Natural killer cell (primary cell): Measurements from ENCODE around the gene CST3. TPM values are rescaled to one million over a fixed set of nuclear protein-coding genes. Genes with fewer than 3 reads are reported as not detected.

ENCODE experiments used
- ATAC-seq, 3 donors: fragments of 150-1000 bp in 2 of 3; fragments of 200-7000 bp in 1 of 3; cut with Tn5 transposase; 1 replicate in 1 of 3; 2 replicates in 2 of 3; pipeline ENCODE4 v1.10.0; 2021; ENCODE audit warnings: mild to moderate bottlenecking in 2 of 3, moderate library complexity in 2 of 3
- DNase-seq, 2 donors: peaks; one replicate each; pipeline versions ENCODE4 v3.0.0 to v3.0.0-alpha.2; 2013 to 2021; ENCODE audit warnings: mixed read lengths in 1 of 2
- H3K27ac ChIP-seq: one replicate; pipeline ENCODE4 v1.5.1; 2013; ENCODE audit warnings: mild to moderate bottlenecking, low read length
- H3K27me3 ChIP-seq: one replicate; pipeline ENCODE4 v1.6.1; 2013; ENCODE audit warnings: low read length; ENCODE audit not compliant: control insufficient read depth, insufficient read depth
- H3K36me3 ChIP-seq: one replicate; pipeline ENCODE4 v1.6.1; 2013; ENCODE audit warnings: low read length; ENCODE audit not compliant: control insufficient read depth, insufficient read depth
- H3K4me1 ChIP-seq: one replicate; pipeline ENCODE4 v1.6.1; 2013; ENCODE audit warnings: low read length; ENCODE audit not compliant: control insufficient read depth, insufficient read depth
- H3K4me3 ChIP-seq: one replicate; pipeline ENCODE4 v1.5.1; 2013; ENCODE audit warnings: low read length
- H3K9me3 ChIP-seq: one replicate; pipeline ENCODE4 v1.6.1; 2013; ENCODE audit warnings: low read length; ENCODE audit not compliant: control insufficient read depth, insufficient read depth
- H3K27ac Mint-ChIP-seq, 2 donors: one replicate each; pipeline ENCODE4 v1.8.0; 2022; ENCODE audit warnings: mild to moderate bottlenecking in 2 of 2, mixed read lengths in 2 of 2, moderate library complexity in 1 of 2
- H3K27me3 Mint-ChIP-seq, 2 donors: one replicate each; pipeline ENCODE4 v1.8.0; 2022; ENCODE audit warnings: low read depth in 2 of 2, mixed read lengths in 2 of 2
- H3K36me3 Mint-ChIP-seq: one replicate; pipeline ENCODE4 v1.8.0; 2022; ENCODE audit warnings: mixed read lengths
- H3K4me1 Mint-ChIP-seq, 2 donors: one replicate each; pipeline ENCODE4 v1.8.0; 2022; ENCODE audit warnings: mixed read lengths in 2 of 2
- H3K4me3 Mint-ChIP-seq: one replicate; pipeline ENCODE4 v1.8.0; 2022; ENCODE audit warnings: mild to moderate bottlenecking, moderate library complexity, mixed read lengths
- H3K9me3 Mint-ChIP-seq, 2 donors: one replicate each; pipeline ENCODE4 v1.8.0; 2022; ENCODE audit warnings: mixed read lengths in 2 of 2
- WGBS: methylation state at CpG from one replicate; pipeline ENCODE4 v1.1.7; 2013; ENCODE audit warnings: missing lambda C conversion rate; ENCODE audit not compliant: insufficient coverage; 5-methylcytosine and 5-hydroxymethylcytosine counted together
- intact Hi-C: fragments of 100-400 bp; cut with micrococcal nuclease; formaldehyde crosslinking; loops from one replicate; pipeline ENCODE4 v1.14.2; 2022
- total RNA-seq, 4 donors: library from RNA; stranded (reverse); fragments of 120-200 nt in 1 of 4; gene quantifications; one replicate each; pipeline versions ENCODE4 v1.2.3 to v1.2.4, GENCODE V29; 2013 to 2022
- TF ChIP-seq, protein P1 (sequence below): fragments of 200-600 bp; IDR thresholded peaks from one replicate; pipeline ENCODE4 v1.8.0; 2022; ENCODE audit warnings: antibody characterized with exemption

The CST3 gene
- total RNA-seq, 3 donors from 2014 or later (not counting 1 experiment from before 2014, with no cell fraction given), result 30.0 to 118 (median 83.8) TPM

DNA sequence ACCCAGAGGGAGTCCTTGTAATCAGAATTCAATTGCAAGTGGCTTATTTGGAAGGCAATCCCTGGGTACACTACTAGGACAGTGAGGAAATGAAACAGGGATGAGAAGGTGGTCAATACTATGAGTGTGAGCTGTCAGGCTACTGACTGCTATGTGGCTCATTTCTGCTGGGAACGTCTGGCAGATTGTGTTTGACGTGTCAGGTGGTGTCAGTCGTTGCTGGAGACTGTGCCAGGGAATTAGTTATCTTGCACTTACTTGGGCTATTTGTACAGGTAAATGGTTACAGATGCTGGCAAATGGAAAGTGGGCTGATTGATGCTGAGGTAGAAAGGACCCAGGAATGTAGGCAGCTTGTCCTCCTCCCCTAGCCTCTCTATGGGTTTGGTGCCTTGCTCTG lies 33.7 kb upstream of the CST3 start:
- H3K27ac Mint-ChIP-seq, result no peak overlapping the region
- no peaks in the 10 kb centered on the region for H3K36me3 Mint-ChIP-seq
- Histone ChIP-seq H3K4me3 (no peak overlapping the region), H3K9me3 (no peaks in the 10 kb centered on the region), H3K36me3 (no peaks in the 10 kb centered on the region), H3K27me3 (no peaks in the 10 kb centered on the region), H3K4me1 (no peaks in the 10 kb centered on the region), H3K27ac (no peak overlapping the region)
- ATAC-seq (no peak), DNase-seq (no peak)
- TF ChIP-seq, protein P1, sequence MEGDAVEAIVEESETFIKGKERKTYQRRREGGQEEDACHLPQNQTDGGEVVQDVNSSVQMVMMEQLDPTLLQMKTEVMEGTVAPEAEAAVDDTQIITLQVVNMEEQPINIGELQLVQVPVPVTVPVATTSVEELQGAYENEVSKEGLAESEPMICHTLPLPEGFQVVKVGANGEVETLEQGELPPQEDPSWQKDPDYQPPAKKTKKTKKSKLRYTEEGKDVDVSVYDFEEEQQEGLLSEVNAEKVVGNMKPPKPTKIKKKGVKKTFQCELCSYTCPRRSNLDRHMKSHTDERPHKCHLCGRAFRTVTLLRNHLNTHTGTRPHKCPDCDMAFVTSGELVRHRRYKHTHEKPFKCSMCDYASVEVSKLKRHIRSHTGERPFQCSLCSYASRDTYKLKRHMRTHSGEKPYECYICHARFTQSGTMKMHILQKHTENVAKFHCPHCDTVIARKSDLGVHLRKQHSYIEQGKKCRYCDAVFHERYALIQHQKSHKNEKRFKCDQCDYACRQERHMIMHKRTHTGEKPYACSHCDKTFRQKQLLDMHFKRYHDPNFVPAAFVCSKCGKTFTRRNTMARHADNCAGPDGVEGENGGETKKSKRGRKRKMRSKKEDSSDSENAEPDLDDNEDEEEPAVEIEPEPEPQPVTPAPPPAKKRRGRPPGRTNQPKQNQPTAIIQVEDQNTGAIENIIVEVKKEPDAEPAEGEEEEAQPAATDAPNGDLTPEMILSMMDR, result no peak
- no peaks in the 10 kb centered on the region for H3K4me1 Mint-ChIP-seq
- H3K27me3 Mint-ChIP-seq, result peaks cover 0 to 22% of the 10 kb centered on the region in 2 donors
- intact Hi-C loops, result no loop called here
- 84% methylated on average over 3 of the region's 3 CpGs for WGBS
- H3K4me3 Mint-ChIP-seq, result no peak overlapping the region
- no peaks in the 10 kb centered on the region for H3K9me3 Mint-ChIP-seq

DNA sequence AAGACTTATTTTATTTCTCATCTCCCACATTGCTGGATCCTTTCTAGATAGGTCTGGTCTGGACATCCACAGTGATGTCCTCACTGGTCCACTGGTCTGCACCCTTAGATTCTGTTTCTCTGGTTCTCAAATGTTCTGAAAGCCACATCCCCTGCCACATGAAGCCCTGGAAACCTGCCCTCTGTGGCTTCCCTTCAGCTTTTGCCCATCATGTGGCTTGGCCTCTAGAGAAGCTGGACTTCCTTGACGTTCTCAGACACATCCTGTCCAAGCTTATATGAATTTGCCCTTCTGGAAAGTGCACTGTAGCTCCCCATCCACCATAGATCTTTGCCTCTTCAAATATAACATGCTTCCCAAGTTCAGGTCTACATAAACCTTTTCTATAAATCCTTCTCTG lies 32.6 kb upstream of the CST3 start:
- 7% methylated on average over 1 of the region's 1 CpG for WGBS
- TF ChIP-seq, protein P1, result no peak
- Histone ChIP-seq H3K36me3 (no peaks in the 10 kb centered on the region), H3K27me3 (no peaks in the 10 kb centered on the region), H3K9me3 (no peaks in the 10 kb centered on the region), H3K4me1 (no peaks in the 10 kb centered on the region), H3K4me3 (no peak overlapping the region), H3K27ac (no peak overlapping the region)
- ATAC-seq (no peak), DNase-seq (no peak)
- Mint-ChIP-seq H3K27ac (no peak overlapping the region), H3K36me3 (no peaks in the 10 kb centered on the region), H3K27me3 (peaks cover 0 to 11% of the 10 kb centered on the region in 2 donors), H3K4me1 (no peaks in the 10 kb centered on the region), H3K9me3 (no peaks in the 10 kb centered on the region), H3K4me3 (no peak overlapping the region)
- intact Hi-C loops, result no loop called here

DNA sequence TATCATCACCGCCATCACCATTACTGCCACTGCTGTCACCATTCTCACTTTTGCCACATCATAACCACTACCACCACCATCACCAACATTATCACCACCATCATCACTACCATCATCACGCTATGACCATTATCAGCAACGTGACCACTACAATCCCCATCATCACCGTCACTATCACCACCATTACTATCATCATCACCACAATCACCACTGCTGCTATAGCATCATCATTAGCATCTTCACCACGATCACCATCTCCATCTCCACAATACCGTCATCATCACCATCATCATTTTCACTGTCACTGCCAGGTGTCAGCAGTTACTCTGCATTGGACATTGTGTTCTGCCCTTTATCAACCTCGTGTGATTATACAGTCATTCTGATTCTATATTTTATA lies 32.1 kb upstream of the CST3 start:
- no peaks in the 10 kb centered on the region for H3K27me3 ChIP-seq
- 78% methylated on average over 6 of the region's 7 CpGs for WGBS
- no peaks in the 10 kb centered on the region for H3K36me3 Mint-ChIP-seq
- no peak for DNase-seq
- intact Hi-C loops, result no loop called here
- H3K4me1 Mint-ChIP-seq, result no peaks in the 10 kb centered on the region
- no peak overlapping the region for H3K4me3 ChIP-seq
- H3K27me3 Mint-ChIP-seq, result peaks cover 0 to 6% of the 10 kb centered on the region in 2 donors
- no peaks in the 10 kb centered on the region for H3K36me3 ChIP-seq
- no peak overlapping the region for H3K4me3 Mint-ChIP-seq
- H3K27ac Mint-ChIP-seq, result no peak overlapping the region
- TF ChIP-seq, protein P1, result no peak
- H3K9me3 Mint-ChIP-seq, result no peaks in the 10 kb centered on the region
- no peak overlapping the region for H3K27ac ChIP-seq
- no peaks in the 10 kb centered on the region for H3K4me1 ChIP-seq
- ATAC-seq, result peak in 1 of 3 donors; percentile 52
- H3K9me3 ChIP-seq, result no peaks in the 10 kb centered on the region

DNA sequence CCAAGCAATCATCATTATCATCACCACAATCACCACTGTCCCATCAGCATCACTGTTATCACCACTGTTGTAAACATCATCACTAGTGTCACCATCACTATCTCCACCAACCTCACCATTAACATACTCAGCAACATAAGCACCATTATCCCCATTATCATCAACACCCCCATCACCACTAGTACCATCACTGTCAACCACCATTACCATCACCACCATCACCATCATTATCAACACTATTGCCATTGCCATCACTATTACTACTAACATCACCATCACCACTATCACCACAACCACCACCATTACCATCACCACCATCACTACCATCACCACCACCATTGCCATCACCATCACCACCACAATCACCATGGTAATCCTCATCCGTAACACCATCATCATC lies 31.6 kb upstream of the CST3 start:
- H3K9me3 Mint-ChIP-seq, result no peaks in the 10 kb centered on the region
- H3K4me1 ChIP-seq, result no peaks in the 10 kb centered on the region
- H3K9me3 ChIP-seq, result no peaks in the 10 kb centered on the region
- H3K27me3 Mint-ChIP-seq, result peaks cover 0 to 6% of the 10 kb centered on the region in 2 donors
- whole genome bisulfite sequencing, result 63% methylated on average over 1 of the region's 1 CpG
- no peaks in the 10 kb centered on the region for H3K36me3 Mint-ChIP-seq
- intact Hi-C loops, result no loop called here
- no peak overlapping the region for H3K4me3 ChIP-seq
- H3K27ac Mint-ChIP-seq, result no peak overlapping the region
- TF ChIP-seq, protein P1, result no peak
- no peaks in the 10 kb centered on the region for H3K36me3 ChIP-seq
- ATAC-seq (peak in 2 of 3 donors; percentile 28 to 30), DNase-seq (no peak)
- no peaks in the 10 kb centered on the region for H3K4me1 Mint-ChIP-seq
- H3K4me3 Mint-ChIP-seq, result no peak overlapping the region
- no peaks in the 10 kb centered on the region for H3K27me3 ChIP-seq
- no peak overlapping the region for H3K27ac ChIP-seq
